NCI-H524 (cell line): Measurements from ENCODE around the gene ADCY1.

Experiments used
- DNase-seq, 2 experiments: peaks; one replicate each; lab custom pipeline; 2025; lab: John Stamatoyannopoulos, UW

Gene ADCY1

GRCh38 chr7:45653209-45653907 is 79.2 kb downstream of the ADCY1 start:
- no peak for DNase-seq

DNA sequence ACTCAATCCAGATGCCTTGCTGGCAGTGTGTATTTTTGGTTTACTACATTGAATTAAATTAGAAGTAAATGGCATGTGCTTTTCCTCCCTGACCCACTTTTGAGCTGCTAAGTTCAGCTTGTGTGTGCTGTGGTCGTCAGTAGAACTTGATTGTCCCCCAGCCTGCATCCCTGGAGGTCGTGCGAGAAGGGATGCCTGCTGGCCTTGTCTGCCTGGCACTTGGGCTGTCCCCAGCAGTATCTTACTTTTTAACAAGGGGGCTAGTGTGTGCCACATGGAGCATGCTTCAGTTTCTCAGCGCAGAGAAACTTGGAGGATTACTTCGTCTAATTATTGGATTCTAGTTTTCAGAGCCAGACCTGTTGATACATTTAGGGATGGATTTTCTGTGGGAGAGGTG is 80.2 kb downstream of the ADCY1 start:
- DNase-seq = no peak

- DNase-seq = no peak
Observed at GRCh38 chr7:45655539-45655938, 81.4 kb downstream of the ADCY1 start.

GRCh38 chr7:45656431-45656830 is 82.3 kb downstream of the ADCY1 start:
- DNase-seq = no peak

- DNase-seq = no peak
Observed at GRCh38 chr7:45657136-45657889, 83.1 kb downstream of the ADCY1 start.

DNA sequence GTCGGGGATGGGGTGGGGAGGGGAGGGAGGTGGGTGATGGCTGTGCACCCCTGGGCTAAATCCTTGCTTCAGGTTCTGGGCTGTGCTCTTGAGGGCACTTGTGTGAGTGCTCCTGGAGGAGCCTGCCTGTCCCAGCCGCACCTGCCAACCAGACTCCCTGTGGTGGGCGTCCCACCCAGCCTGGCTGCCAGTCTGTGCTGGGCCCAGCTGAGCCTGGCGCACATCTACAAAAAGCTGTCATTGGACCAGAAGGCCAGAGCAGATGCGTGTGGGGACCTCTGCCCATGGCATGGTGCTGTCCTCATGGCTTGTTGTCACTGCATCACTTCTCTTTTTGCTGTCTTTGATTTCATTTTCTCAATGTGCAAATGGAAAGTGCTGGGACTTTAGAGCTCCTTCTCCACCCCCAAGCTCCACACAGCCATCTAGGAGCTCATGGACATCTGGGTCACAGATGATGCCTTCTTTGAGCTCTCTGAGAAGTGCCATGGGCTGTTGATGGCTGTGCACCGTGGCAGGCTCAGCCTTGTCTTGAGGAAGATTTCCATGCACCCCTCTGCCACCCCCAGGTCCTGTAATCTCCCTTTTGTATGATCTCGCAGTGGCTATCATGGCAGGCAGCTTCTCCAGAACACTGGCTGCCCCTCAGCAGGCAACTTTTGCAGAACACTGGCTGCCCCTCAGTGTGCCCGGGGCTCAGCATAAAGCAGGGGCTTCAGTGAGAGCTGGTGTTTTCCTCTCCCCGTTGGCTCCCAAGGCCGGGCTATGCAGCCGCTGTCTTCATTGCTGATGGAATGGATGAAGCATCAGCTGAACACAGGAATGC is 83.9 kb downstream of the ADCY1 start:
- no peak for DNase-seq

- DNase-seq = no peak
Observed at GRCh38 chr7:45658716-45659495, 84.7 kb downstream of the ADCY1 start.

GRCh38 chr7:45659496-45660139 is 85.5 kb downstream of the ADCY1 start:
- no peak for DNase-seq

- DNase-seq = no peak
Observed at GRCh38 chr7:45660201-45660900, 86.2 kb downstream of the ADCY1 start.

DNA sequence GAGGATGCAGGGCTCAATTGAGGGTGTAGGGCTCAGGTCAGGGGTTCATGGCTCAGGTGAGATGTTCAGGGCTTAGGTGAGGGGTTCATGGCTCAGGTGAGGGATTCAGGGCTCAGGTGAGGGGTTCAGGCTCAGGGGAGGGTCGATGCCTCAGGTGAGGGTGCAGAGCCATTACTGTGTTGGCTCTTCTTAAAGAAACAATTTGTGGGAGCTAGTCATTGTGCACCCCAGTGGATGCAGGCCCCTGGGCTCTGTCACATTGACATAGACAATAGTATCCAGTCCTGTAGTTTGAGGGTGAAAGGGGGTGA is 86.7 kb downstream of the ADCY1 start:
- no peak for DNase-seq

DNA sequence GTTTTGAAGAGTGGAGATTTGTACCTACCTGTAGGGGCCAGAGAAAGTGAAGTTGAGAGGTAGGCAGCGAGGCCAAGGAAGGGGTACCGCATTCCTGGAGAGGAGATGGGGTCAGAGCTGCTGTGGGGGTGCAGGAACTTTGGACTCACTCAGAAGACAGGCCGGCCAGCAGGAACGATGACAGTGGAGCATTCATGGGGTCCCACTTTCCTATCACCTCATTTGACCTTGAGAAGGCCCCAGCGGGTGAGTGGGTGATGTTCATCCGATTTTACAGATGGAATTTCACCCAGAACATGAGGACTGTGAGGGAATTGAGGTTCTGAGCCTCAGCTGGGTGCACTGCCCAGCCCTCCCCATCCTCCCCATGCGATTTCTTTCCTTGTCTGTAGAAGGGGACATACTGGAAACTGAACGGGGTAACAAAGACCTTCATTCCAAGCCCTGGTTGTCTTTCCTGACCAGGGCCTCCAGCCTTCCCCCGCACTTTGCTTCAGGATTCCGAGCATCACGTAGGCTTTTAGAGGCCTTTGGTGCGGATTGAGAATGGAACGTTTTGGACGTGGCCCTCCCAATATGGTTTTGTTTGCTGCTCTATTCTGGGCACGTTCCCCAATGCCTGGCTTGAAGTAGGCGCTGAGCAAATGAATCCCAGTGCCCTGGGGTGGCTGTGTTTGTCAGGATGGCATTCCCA is 87.3 kb downstream of the ADCY1 start:
- DNase-seq = no peak

- DNase-seq = no peak
Observed at GRCh38 chr7:45662018-45662417, 87.8 kb downstream of the ADCY1 start.

DNA sequence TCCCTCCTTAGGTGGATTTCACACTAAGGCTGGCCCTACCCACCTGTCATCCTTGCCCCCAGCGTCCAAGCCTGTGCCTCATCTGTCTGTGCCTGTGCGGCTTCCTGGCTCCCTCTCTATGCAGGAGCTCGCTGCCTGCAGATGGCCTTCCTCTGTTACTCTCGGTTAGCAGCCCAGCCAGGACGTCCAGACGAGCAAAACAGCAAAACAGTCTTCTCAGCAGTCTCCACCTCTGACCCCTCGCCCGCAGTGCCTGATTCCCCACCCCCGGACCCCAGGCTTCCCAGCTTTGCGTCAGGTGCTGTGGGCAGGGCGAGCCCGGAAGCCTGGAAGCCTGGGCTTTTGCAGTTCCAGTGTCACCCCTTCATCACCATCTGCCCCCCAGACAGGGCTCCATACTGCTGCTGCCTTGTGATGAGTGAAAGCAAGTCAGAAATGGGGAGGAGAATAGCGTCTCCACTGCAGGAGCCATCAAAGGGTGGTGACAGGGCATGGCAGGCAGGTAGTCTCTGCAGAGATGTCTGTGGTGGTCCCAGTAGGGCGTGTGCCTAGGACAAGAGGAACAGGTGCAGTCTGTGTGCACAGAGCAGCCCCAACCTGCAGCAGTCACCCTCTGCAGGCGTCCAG is 88.5 kb downstream of the ADCY1 start:
- no peak for DNase-seq

DNA sequence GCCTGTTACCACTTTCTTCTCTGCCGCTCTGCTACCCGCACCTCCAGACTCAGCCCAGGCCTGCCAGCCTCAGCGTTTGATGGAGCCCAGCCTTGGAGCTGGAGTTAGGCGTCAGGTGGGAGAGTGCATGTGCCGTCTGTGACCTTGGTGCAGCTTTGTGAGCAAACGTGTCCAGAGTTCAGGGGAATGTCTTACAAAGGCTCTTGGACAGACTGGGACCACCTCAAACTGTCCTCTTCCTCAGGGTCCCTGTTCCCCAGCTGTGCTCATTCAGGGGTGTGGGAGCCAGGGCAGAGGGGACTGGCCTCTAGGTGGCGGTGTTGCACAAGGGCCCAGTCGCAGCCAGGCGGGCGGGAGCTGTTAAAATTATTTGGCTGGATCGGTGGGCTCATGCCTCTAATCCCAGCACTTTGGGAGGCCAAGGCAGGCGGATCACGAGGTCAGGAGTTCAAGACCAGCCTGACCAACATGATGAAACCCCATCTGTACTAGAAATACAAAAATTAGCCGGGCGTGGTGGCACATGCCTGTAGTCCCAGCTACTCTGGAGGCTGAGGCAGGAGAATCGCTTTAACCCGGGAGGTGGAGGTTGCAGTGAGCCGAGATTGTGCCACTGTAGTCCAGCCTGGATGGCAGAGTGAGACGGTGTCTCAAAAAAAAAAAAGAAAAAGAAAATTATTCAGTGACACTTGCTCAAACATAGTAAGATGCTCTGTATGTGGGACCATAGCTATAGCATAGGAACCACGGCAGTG is 89.2 kb downstream of the ADCY1 start:
- no peak for DNase-seq

DNA sequence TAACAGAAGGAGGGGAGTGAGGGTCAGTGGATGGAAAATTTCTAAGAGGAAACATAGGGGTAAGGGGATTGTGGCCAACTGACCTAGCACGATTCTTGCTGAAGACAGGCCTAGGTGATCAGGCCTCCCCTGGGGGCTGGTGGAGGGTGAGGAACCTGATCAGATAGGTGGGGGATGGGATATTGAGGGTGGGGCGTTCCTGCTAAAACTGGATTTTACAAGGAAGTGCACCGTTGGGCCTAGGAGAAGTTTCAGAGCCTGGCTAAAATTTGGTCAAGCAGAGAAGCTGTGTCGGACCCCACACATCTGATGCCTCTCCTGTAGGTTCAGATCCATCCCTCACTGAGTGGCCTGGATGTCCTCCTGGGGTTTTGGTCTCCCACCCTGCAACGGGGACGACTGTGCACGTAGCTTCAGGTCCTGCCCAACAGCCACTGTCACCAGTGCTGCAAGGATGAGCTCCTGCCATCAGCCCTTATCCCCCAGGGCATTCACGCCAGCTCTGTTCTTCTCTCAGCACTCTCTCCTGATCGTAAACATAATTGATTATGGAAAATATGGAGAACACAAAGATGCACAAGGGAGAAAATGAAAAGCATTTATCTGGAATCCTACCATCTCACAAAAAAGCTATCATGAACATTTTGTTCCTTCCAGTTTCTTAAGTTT is 89.9 kb downstream of the ADCY1 start:
- no peak for DNase-seq

- no peak for DNase-seq
Observed at GRCh38 chr7:45665172-45665571, 91.0 kb downstream of the ADCY1 start.

- no peak for DNase-seq
Observed at GRCh38 chr7:45670227-45670626, 96.1 kb downstream of the ADCY1 start.

DNA sequence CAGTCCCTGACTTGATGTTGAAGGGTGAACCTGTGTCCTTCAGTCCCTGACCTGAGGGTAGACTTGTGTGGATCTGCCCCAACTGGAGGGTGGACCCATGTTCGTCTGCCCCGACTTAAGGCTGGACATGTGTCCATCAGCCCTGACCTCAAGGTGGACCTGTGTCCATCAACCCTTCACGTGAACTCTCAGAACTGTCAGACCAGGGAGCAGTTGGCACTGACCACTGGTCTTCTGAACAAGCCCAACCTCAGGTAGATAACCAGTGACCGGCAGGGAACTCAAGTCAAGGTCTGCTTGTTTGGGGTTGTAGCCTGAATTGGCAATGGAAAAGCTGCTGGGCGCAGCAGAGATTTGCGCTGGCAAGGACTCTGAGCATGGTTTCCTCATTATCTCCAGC is 96.5 kb downstream of the ADCY1 start:
- DNase-seq = no peak
